NB4 (cell line): ENCODE data around the gene AKR7A3.
"Not testable (repeated sequence)": the region's sequence is repeated elsewhere in the genome, so short reads cannot be mapped to it uniquely, and the experiment has no call there.

Experiments
- DNase-seq: peaks from one replicate; pipeline ENCODE4 v3.0.0; 2010; ENCODE audit warnings: low read depth
- H3K4me3 ChIP-seq: one replicate; pipeline ENCODE4 v1.5.1; 2011; ENCODE audit warnings: mild to moderate bottlenecking, low read depth, low read length, moderate library complexity
- MYC ChIP-seq: IDR thresholded peaks from 2 replicates; pipeline ENCODE4 v1.6.1; 2011; ENCODE audit warnings: low read depth, low read length
- POLR2A ChIP-seq: IDR thresholded peaks from 2 replicates; pipeline ENCODE4 v1.6.1; 2011; ENCODE audit warnings: mild to moderate bottlenecking; ENCODE audit not compliant: insufficient read length; ENCODE audit errors: extremely low read depth
- TF ChIP-seq, protein P1 (sequence below): IDR thresholded peaks from one replicate; pipeline ENCODE4 v1.5.1; 2012; ENCODE audit warnings: low read depth, low read length
- TF ChIP-seq, protein P2 (sequence below): IDR thresholded peaks from 2 replicates; pipeline ENCODE4 v1.6.1; 2011; ENCODE audit warnings: low read depth, low read length

AKR7A3 gene

DNA sequence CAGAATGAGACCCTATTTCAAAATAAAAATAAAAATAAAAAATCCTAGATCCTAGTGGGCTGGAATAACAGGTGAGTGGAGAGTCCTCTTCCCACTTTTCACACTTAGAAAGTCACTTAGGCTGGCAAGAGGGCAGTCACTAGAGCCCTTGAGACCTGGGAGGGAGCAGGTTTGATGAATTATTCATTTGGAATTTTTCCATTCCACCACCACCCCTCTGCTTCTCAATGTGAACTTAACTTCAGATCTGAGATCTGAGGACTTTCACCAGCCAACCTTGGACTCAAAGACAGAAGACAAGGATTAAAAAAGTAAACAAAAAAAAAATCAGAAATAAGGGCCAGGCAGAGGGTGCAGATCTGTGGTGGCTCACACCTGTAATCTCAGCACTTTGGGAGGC lies 16.5 kb downstream of the AKR7A3 start:
- no peak for DNase-seq
- no peak overlapping the region for H3K4me3 ChIP-seq
- TF ChIP-seq, protein P1, sequence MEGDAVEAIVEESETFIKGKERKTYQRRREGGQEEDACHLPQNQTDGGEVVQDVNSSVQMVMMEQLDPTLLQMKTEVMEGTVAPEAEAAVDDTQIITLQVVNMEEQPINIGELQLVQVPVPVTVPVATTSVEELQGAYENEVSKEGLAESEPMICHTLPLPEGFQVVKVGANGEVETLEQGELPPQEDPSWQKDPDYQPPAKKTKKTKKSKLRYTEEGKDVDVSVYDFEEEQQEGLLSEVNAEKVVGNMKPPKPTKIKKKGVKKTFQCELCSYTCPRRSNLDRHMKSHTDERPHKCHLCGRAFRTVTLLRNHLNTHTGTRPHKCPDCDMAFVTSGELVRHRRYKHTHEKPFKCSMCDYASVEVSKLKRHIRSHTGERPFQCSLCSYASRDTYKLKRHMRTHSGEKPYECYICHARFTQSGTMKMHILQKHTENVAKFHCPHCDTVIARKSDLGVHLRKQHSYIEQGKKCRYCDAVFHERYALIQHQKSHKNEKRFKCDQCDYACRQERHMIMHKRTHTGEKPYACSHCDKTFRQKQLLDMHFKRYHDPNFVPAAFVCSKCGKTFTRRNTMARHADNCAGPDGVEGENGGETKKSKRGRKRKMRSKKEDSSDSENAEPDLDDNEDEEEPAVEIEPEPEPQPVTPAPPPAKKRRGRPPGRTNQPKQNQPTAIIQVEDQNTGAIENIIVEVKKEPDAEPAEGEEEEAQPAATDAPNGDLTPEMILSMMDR = no peak
- TF ChIP-seq MYC (no peak), POLR2A (no peak)
- TF ChIP-seq, protein P2, sequence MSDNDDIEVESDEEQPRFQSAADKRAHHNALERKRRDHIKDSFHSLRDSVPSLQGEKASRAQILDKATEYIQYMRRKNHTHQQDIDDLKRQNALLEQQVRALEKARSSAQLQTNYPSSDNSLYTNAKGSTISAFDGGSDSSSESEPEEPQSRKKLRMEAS = no peak

DNA sequence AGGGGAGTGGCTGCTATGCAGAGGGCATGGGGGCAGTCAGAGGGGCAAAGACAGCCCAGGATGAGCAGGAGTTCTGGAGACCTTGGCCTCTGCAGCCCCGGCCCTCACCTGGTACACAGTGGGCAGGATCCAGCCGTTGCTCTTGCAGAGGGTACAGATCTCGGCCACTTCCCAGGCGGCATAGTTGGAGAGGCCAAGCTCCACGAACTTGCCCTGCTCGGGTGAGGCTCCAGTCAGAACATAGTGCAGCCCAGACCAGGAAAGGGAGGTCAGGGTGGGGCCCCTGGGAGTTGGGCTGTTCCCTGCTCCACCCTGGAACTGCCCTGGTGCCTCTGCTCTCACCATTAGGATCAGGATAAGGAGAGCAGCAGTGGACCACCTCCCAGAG lies 18.2 kb downstream of the AKR7A3 start:
- not testable (repeated sequence) for H3K4me3 ChIP-seq, DNase-seq

DNA sequence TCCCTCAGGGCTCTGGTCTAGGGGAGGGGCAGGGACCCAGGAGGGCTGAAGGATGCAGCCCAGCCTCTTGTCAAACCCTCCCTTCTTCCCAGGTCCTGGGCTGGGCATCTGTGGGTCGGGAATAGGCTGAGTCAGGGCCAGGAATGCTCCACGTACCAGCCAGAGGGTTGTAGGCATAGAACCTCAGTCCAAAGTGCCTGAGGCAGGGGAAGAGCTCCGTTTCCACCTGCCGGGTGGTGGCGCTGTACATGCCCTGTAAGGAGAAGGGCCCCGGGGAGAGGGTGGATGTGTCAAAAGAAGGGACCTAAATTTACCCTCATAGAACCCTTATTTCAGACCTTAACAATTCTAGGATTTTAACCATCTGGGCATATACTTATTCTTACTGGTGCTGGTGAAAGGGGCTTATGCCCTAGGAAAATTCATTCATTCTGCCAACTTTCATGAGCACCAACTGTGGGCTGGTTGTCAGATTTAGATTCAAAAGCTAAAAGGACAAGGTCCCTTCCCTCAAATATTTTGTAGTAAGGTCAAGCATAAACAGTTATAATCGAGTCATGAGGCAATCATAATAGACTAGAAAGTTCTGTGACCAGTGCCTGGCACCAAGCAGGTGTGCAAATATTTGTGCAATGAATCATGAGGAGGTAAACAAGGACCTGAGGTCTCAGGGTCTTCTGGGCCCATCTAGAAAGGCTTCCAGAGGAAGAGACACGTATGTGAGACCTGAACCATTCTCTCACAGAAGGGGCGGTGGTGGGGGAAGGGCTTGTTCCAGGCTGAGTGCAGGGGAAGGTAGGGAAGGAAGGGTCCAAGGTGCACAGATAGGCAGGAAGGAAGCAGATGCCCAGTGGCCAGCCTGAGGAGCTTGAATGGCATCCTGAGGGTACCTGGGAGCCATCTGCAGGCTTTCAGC lies 18.9 kb downstream of the AKR7A3 start:
- H3K4me3 ChIP-seq, DNase-seq: not testable (repeated sequence)

DNA sequence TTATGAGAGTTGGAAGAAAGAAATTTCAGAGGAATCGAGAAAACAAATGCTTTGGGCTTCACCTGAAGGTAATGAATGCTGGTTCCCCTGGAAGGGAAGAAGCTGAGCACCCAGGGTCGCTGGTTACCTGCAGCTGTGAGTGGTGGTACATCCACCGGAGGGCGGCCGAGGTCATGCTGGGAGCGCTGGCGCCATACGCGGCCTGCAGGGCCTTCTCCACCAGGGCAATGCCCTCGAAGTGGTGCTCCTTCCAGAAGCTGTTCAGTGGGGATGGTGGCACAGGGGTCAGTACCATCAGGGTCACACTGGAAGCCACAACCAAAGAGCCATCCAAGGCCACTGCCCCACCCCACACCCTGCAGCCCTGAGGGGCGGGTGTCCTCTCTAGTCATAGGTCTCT lies 20.1 kb downstream of the AKR7A3 start:
- TF ChIP-seq POLR2A (no peak), MYC (no peak)
- TF ChIP-seq, protein P2 = no peak
- TF ChIP-seq, protein P1 = no peak
- no peak overlapping the region for H3K4me3 ChIP-seq

DNA sequence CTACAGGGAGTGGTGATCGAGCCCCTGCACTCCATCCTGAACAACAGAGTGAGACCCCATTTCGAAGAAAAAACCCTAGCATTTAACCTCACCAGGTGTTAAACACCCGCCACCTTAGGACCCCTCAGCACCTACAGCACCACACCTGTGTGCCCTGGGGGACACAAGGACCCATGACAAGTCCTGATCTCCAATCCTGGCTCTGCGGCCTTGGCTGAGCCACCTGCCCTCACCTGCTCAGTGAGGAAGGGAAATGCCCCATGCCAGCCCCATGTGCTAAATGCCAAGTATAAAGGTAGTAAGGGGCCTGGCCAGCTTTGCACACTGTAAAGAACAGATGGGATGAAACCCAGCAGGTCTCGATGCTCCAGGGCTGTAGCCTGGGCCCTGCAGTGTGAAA lies 25.8 kb downstream of the AKR7A3 start:
- TF ChIP-seq MYC = no peak
- TF ChIP-seq, protein P2 = no peak
- TF ChIP-seq, protein P1 = no peak
- DNase-seq = no peak
- no peak overlapping the region for H3K4me3 ChIP-seq

More for the DNA sequence above, 20.1 kb downstream of the AKR7A3 start:
- DNase-seq = no peak

DNA sequence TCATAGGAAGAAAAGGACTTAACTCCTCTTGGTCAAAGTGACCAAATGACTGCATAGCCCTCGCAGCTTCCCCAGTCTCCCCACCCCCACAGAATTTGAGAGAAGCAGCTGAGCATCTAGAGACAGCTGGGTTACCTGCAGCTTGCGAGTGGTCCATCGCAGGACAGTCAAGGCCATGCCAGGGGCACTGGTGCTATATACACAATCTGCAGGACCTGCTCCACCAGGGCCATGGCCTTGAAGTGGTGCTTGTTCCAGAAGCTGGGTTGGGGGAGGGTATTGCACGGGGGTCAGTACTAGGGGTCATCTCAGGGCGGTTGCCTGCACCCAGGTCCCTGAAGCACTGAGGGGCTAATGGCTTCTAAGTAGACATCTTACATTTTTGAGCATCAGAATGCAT lies 26.5 kb downstream of the AKR7A3 start:
- DNase-seq = no peak
- no peak overlapping the region for H3K4me3 ChIP-seq
- TF ChIP-seq, protein P1 = no peak
- TF ChIP-seq POLR2A = peak; percentile 22
